Measurements from ENCODE around the gene SPTBN1.

The SPTBN1 gene

DNA sequence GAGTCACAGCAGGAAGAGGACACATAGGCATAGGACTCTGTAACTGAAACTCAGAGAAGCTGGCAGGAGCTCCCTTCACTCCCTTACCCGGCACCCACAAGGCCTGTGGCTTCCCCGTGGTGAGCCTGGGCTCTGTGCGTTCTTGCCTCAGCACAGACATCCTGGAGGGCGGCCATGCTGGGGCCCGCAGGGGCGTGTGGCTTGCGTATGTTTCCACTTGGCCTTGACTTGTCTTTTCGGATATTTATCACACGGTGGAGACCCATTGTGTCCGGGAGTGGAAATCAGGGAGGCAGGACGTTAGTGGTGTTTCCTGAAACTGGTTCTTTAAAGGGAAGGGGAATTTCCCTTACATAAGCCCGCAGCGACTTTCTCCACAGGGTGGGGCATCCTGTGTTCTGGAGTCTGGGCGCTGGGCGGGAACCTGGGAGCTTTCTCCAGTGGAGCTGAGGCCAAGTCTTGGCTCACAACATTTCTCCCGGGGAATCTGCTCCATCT, 217.4 kb downstream of the SPTBN1 start:
- Histone ChIP-seq H3K4me3 (peak overlapping the region; percentile 21 to 38), H3K4me1 (peaks cover 0 to 32% (median 17%) of the 10 kb centered on the region in 4 donors), H3K9me3 (no peaks in the 10 kb centered on the region), H3K36me3 (peaks cover 5 to 10% (median 9%) of the 10 kb centered on the region in 3 donors), H3K27ac (peak overlapping the region; percentile 76 to 79), H3K27me3 (no peaks in the 10 kb centered on the region)
- DNase-seq: peak; percentile 89 to 92
- intact Hi-C loops (cut with DNase I; ENCODE audit: low total_unique reads): no loop called here
- TF ChIP-seq, protein P1, sequence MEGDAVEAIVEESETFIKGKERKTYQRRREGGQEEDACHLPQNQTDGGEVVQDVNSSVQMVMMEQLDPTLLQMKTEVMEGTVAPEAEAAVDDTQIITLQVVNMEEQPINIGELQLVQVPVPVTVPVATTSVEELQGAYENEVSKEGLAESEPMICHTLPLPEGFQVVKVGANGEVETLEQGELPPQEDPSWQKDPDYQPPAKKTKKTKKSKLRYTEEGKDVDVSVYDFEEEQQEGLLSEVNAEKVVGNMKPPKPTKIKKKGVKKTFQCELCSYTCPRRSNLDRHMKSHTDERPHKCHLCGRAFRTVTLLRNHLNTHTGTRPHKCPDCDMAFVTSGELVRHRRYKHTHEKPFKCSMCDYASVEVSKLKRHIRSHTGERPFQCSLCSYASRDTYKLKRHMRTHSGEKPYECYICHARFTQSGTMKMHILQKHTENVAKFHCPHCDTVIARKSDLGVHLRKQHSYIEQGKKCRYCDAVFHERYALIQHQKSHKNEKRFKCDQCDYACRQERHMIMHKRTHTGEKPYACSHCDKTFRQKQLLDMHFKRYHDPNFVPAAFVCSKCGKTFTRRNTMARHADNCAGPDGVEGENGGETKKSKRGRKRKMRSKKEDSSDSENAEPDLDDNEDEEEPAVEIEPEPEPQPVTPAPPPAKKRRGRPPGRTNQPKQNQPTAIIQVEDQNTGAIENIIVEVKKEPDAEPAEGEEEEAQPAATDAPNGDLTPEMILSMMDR (IDR thresholded peaks at IDR 0.05): no peak

DNA sequence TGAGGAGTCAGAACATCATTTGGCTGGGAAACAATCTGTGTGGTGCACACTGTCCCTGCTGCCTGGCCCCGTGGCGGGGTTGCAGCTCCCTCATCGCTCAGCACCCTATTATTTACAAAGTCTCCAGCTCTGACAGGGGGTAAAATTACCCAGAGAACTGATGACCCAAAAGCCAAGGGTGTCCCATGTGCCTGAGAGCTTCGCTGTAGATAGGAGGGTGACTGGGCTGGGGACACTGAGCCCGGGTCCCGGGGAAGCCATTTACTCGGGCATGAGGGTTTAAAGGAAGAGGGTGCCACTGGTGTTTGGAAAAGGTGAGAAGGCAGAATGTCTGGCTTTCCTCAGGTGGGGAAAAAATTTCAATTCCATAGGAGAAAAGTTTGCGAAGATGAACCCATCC, 219.2 kb downstream of the SPTBN1 start:
- intact Hi-C loops (cut with DNase I; ENCODE audit: low total_unique reads): no loop called here
- H3K4me1 ChIP-seq: peaks cover 0 to 17% (median 5%) of the 10 kb centered on the region in 4 donors
- no peak for DNase-seq
- H3K4me3 ChIP-seq: no peak overlapping the region
- TF ChIP-seq, protein P1 (IDR thresholded peaks at IDR 0.05): no peak
- no peaks in the 10 kb centered on the region for H3K9me3 ChIP-seq
- no peaks in the 10 kb centered on the region for H3K27me3 ChIP-seq
- no peak overlapping the region for H3K27ac ChIP-seq
- peaks cover 0 to 5% (median 0%) of the 10 kb centered on the region in 3 donors for H3K36me3 ChIP-seq

DNA sequence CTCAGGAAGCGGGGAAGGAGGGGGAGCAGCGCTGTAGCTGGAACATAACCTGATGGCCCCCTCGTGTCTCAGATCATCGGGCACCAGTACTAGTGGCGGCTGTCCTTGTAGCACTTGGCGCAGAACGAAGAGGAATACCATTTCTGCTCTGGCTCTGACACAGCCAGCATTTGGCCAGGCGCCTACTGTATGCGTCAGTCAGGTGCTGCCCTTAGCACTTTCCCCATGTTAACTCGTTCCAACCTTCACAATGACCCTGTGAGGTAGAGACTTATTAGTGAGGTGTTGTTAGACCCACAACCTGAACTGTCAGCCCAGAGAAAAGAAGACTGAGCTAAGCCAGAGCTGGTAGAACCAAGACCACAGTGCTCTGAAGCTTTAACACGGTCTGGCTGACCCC, 219.6 kb downstream of the SPTBN1 start:
- TF ChIP-seq, protein P1 (IDR thresholded peaks at IDR 0.05): no peak
- no peaks in the 10 kb centered on the region for H3K9me3 ChIP-seq
- peaks cover 0 to 13% (median 4%) of the 10 kb centered on the region in 4 donors for H3K4me1 ChIP-seq
- no peak overlapping the region for H3K4me3 ChIP-seq
- H3K27me3 ChIP-seq: no peaks in the 10 kb centered on the region
- no peak overlapping the region for H3K27ac ChIP-seq
- intact Hi-C loops (cut with DNase I; ENCODE audit: low total_unique reads): no loop called here
- no peak for DNase-seq
- H3K36me3 ChIP-seq: peaks cover 0 to under 1% (median 0%) of the 10 kb centered on the region in 3 donors

DNA sequence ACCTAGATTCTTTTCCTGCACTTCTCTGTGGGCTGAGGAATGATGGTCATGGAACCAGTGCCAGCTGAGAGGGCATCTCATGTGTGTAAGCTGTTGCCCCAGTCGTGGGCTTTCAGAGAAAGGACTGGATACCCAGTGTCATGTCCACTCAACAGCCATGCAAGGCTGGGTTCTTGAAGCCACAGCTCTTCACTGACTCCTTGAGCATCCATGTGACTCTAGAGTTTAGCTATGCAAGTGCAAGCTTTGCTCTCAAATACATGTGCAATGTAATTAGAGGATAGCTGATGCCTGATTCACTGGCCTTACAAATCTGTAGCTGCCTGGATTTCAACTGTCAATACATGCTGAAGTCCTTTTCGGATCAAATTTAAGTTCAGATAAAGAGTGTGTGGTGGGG, 220.5 kb downstream of the SPTBN1 start:
- DNase-seq: no peak
- TF ChIP-seq, protein P1 (IDR thresholded peaks at IDR 0.05): no peak
- no peaks in the 10 kb centered on the region for H3K36me3 ChIP-seq
- no peak overlapping the region for H3K27ac ChIP-seq
- H3K9me3 ChIP-seq: no peaks in the 10 kb centered on the region
- no peak overlapping the region for H3K4me3 ChIP-seq
- peaks cover 0 to 13% (median 4%) of the 10 kb centered on the region in 4 donors for H3K4me1 ChIP-seq
- no peaks in the 10 kb centered on the region for H3K27me3 ChIP-seq
- intact Hi-C loops (cut with DNase I; ENCODE audit: low total_unique reads): no loop called here

DNA sequence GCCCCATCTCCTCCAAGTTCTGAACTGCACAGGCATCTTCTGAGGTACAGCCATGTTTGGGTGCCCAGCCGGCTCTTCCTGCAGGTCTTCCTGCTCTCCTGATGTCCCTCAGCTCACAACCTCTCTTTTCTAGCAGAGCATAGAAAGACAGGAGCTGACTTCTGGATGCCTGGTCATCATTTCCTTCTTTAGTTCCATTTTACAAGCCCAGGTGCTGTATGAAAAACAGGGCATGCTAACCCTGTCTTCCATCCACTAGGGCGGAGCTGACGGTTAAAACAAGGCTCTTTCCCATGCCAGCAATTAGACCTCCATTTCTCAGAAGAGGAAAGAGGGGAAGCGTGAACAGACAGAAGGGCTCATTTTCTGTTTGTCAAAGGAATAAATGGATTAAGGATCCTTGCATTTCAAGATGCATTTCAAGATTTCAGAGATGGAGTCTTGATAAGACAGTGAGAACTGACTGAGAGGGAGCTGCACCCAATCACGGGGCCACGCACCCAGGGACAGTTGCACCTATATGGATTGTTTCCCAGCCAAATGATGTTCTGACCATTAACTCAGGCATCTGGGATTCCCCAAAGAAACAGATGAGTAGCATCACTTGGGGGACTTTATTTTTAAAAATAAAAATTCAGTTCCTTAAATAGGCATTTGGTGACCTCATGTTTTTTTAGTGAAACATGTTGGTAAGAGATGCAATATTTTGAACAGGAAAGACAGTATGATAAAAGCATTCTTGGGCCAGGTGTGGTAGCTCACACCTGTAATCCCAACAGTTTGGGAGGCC, 221.5 kb downstream of the SPTBN1 start:
- Histone ChIP-seq H3K27me3 (no peaks in the 10 kb centered on the region), H3K4me3 (no peak overlapping the region), H3K36me3 (no peaks in the 10 kb centered on the region), H3K4me1 (peaks cover 0 to 13% (median 4%) of the 10 kb centered on the region in 4 donors), H3K9me3 (no peaks in the 10 kb centered on the region), H3K27ac (no peak overlapping the region)
- intact Hi-C loops (cut with DNase I; ENCODE audit: low total_unique reads): no loop called here
- DNase-seq: no peak
- TF ChIP-seq, protein P1 (IDR thresholded peaks at IDR 0.05): no peak

Measured in tibial artery (tissue), 4 donors.